GM12873 (cell line): ENCODE measurements around the gene ARNT2.

Experiments
- TF ChIP-seq, protein P1 (sequence below): IDR thresholded peaks from 2 replicates; pipeline ENCODE4 v1.5.1; 2012; ENCODE audit warnings: low read depth, mild to moderate bottlenecking, moderate library complexity, low read length, control low read depth; ENCODE audit not compliant: insufficient read depth; ENCODE audit errors: missing control alignments

Gene ARNT2

DNA sequence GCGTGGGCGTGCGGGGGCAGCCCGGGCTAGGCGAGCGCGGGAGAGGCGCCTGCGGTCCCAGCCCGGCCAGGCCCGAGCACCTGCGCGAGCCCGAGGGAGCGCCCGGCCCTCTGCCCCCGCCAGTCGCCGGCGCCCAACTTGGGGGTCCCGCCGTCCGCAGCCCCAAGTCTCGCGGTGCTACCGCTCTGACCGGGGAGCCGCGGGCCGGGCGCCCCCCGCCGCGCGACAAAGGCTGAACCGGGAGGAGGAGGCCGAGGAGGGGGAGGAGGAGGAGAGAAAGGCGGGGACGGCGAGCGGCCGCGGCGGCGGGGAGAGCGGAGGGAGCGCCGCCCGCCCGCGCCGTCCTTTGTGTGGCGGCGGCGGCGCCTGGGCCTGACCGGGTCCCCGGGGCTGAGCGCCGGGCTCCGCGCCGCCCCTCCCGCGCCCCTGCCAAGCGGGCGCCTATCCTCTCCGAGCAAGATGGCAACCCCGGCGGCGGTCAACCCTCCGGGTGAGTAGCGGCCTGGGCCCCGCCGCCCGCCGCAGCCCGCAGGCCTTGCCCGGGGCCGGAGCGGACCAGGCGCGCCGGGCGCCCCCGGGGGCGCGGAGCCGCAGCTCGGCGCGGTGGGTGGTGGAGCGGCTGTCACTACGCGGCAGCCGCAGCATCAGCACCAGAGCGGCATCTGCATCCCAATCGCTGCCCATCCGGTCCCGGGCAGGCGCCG, at the start of gene ARNT2:
ARNT2 (plus strand) TSS at position 326 of the 704 bp plus-strand sequence; CDS start at position 460, 134 bp downstream.
- TF ChIP-seq, protein P1, sequence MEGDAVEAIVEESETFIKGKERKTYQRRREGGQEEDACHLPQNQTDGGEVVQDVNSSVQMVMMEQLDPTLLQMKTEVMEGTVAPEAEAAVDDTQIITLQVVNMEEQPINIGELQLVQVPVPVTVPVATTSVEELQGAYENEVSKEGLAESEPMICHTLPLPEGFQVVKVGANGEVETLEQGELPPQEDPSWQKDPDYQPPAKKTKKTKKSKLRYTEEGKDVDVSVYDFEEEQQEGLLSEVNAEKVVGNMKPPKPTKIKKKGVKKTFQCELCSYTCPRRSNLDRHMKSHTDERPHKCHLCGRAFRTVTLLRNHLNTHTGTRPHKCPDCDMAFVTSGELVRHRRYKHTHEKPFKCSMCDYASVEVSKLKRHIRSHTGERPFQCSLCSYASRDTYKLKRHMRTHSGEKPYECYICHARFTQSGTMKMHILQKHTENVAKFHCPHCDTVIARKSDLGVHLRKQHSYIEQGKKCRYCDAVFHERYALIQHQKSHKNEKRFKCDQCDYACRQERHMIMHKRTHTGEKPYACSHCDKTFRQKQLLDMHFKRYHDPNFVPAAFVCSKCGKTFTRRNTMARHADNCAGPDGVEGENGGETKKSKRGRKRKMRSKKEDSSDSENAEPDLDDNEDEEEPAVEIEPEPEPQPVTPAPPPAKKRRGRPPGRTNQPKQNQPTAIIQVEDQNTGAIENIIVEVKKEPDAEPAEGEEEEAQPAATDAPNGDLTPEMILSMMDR, result no peak

DNA sequence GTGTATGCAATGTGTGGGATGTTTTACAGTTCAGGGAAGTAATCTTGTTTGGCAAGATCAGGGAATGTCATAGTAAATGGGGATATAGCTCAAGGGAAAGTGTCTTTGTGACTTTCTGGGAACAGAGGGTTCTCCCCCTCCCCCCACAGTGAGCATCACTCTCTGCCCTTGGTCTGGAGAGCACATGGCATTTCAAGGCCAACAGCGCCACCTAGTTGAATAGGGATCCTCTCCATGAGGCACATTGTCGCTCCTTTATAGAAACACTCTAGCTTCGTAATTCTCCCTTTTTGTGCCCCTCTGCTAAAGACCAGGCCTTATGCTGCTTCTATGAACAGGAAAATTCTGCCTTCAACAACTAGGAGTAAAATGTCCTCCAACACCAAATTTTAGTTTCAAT, 37.1 kb upstream of the ARNT2 start:
- TF ChIP-seq, protein P1, result peak; percentile 45

DNA sequence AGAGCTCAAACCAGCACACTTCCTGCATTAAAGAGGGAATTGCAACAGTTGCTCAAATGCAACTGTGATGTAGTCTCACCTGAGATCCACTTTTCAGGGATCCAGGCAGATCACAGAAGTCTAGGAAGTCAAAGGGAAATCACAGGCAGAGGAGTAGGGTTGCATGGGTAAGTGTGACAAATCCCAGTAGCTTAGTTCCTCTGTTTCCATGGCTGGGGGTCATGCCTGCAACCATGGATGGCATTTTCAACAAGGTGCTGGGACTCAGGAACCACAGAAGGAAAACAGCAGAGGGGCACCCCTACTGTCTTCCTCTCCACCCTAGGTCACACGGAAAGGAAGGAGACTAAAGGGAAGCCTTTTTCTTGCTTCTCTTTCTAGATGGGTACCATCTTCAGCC, 36.5 kb upstream of the ARNT2 start:
- TF ChIP-seq, protein P1, result no peak

DNA sequence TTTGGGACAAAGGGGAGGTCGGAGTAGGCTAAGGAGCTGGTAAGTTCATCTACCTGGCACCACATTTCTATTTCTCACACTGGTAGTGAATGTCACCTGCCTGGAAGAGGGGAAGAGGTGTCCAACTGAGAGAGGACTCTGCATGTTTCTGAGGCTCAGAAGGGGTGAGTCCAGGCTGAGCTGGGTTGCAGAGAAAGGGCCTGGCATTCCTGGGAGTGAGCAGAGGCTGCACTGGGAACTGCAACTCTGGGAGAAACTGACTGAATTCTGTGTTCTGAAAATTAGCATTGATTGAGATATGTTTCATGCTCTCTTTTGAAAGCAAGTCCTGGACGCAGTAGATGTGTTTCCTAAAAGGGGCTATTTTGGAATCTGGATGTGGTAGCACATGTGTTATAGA, 32.3 kb upstream of the ARNT2 start:
- TF ChIP-seq, protein P1, result no peak

- TF ChIP-seq, protein P1, result no peak
These were observed 29.7 kb upstream of the ARNT2 start for GRCh38 chr15:80374441-80374840.

- TF ChIP-seq, protein P1, result no peak
These were observed 28.0 kb upstream of the ARNT2 start for GRCh38 chr15:80375968-80376891.

- TF ChIP-seq, protein P1, result no peak
These were observed 24.5 kb upstream of the ARNT2 start for GRCh38 chr15:80379693-80380092.
